ENCODE data around the gene MRPL55.

MRPL55 gene

GRCh38 chr1:228107636-228108035 lies 1.5 kb downstream of the MRPL55 start:
- in situ Hi-C loops (cut with HindIII; ENCODE audit: low sequenced_read_pairs), result loop anchor here (5.0 kb wide), 1 partner anchor 105 kb away; no protein-coding TSS in a partner anchor
- DNase-seq (ENCODE audit: low read depth), result no peak
- H3K4me3 ChIP-seq (ENCODE audit: low read depth, low read length), result no peak overlapping the region
- TF ChIP-seq, protein P1, sequence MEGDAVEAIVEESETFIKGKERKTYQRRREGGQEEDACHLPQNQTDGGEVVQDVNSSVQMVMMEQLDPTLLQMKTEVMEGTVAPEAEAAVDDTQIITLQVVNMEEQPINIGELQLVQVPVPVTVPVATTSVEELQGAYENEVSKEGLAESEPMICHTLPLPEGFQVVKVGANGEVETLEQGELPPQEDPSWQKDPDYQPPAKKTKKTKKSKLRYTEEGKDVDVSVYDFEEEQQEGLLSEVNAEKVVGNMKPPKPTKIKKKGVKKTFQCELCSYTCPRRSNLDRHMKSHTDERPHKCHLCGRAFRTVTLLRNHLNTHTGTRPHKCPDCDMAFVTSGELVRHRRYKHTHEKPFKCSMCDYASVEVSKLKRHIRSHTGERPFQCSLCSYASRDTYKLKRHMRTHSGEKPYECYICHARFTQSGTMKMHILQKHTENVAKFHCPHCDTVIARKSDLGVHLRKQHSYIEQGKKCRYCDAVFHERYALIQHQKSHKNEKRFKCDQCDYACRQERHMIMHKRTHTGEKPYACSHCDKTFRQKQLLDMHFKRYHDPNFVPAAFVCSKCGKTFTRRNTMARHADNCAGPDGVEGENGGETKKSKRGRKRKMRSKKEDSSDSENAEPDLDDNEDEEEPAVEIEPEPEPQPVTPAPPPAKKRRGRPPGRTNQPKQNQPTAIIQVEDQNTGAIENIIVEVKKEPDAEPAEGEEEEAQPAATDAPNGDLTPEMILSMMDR (IDR thresholded peaks at IDR 0.05; ENCODE audit: low read depth, low read length, missing control alignments), result no peak

GRCh38 chr1:228106800-228107054 lies 2.4 kb downstream of the MRPL55 start:
- DNase-seq (ENCODE audit: low read depth), result no peak
- in situ Hi-C loops (cut with HindIII; ENCODE audit: low sequenced_read_pairs), result loop anchor here (5.0 kb wide), 1 partner anchor 106 kb away; no protein-coding TSS in a partner anchor
- TF ChIP-seq, protein P1 (IDR thresholded peaks at IDR 0.05; ENCODE audit: low read depth, low read length, missing control alignments), result no peak
- H3K4me3 ChIP-seq (ENCODE audit: low read depth, low read length), result no peak overlapping the region

GRCh38 chr1:228105996-228106799 lies 2.9 kb downstream of the MRPL55 start:
- in situ Hi-C loops (cut with HindIII; ENCODE audit: low sequenced_read_pairs), result loop anchor here (5.0 kb wide), 1 partner anchor 106 kb away; no protein-coding TSS in a partner anchor
- H3K4me3 ChIP-seq (ENCODE audit: low read depth, low read length), result no peak overlapping the region
- TF ChIP-seq, protein P1 (IDR thresholded peaks at IDR 0.05; ENCODE audit: low read depth, low read length, missing control alignments), result no peak
- DNase-seq (ENCODE audit: low read depth), result no peak

DNA sequence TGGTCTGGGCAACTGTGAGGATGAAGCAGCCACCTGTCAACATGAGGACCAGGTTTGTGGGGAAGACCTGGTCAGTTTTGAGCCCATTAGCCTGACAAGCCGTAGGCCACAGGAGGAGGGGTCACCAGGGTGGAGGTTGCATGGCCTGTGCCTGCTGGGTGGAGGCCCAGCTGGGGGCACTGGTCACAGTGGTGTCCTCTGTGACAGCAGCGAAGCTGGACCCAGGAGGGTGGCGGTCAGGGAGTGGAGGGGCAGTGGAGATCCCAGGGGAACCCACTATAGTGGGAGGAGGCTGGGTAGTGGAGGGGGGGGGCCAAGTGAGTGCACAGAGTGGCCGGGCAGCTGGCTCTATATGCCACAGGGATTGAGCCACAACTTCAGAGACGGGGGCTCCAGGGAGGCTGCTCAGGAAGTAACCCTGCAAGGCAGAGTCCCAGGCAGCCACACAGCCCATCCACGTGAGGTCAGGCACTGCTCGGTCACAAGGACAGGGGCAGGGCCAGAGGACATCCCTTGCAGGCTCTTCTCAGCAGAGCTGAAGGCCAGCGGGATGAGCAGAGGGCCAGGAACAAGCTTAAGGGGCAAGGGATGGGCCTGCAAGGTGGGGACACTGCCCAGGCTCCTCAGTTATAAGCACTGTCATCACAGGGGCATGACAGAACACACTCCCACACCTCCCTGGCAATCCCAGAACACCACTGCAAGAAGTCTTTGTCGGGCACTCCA lies 3.7 kb downstream of the MRPL55 start:
- H3K4me3 ChIP-seq (ENCODE audit: low read depth, low read length), result no peak overlapping the region
- TF ChIP-seq, protein P1 (IDR thresholded peaks at IDR 0.05; ENCODE audit: low read depth, low read length, missing control alignments), result no peak
- in situ Hi-C loops (cut with HindIII; ENCODE audit: low sequenced_read_pairs), result loop anchor here (5.0 kb wide), 1 partner anchor 107 kb away; no protein-coding TSS in a partner anchor
- no peak for DNase-seq (ENCODE audit: low read depth)

DNA sequence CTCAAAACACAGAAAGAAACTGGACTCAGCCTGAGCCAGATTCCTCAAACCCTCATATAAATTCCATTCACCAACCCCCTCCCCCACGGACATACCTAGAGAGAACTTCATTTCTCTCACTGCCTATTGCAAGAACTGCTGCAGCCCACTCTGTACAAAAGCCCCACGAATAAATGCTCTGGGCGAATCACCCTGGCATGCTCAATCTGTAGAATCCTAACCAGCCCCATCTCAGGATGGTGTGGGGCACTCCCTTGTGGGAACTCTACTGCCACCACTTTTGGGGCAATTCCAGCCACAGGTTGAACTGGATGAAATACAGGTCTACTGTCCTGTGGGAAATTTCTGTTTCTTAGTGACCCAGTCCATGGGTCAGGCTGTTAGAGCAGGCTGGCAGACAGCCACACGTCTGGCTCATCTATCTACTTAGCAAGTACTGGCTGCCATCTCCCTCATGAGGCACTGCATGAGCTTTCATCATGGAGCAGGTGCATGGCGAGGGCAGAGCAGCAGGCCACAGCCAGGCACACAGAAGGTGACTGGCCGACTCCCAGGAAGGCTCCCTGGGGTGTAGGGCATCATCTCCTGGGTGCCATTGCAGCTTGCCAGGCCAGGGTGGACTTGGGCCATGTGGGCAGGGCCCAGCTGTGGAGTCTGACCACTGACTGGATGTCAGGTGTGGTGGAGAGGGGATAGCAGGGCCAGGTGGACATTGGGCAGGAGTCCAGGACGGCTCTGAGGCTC lies 4.4 kb downstream of the MRPL55 start:
- no peak for DNase-seq (ENCODE audit: low read depth)
- H3K4me3 ChIP-seq (ENCODE audit: low read depth, low read length), result no peak overlapping the region
- TF ChIP-seq, protein P1 (IDR thresholded peaks at IDR 0.05; ENCODE audit: low read depth, low read length, missing control alignments), result no peak
- in situ Hi-C loops (cut with HindIII; ENCODE audit: low sequenced_read_pairs), result loop anchor here (5.0 kb wide), 1 partner anchor 108 kb away; no protein-coding TSS in a partner anchor
